ENCODE results near the gene CCDC57. TPM values are rescaled to one million over a fixed set of nuclear protein-coding genes. Genes with fewer than 3 reads are reported as not detected.
"Not testable (repeated sequence)": the region's sequence is repeated elsewhere in the genome, so short reads cannot be mapped to it uniquely, and the experiment has no call there.

The CCDC57 gene, protein sequence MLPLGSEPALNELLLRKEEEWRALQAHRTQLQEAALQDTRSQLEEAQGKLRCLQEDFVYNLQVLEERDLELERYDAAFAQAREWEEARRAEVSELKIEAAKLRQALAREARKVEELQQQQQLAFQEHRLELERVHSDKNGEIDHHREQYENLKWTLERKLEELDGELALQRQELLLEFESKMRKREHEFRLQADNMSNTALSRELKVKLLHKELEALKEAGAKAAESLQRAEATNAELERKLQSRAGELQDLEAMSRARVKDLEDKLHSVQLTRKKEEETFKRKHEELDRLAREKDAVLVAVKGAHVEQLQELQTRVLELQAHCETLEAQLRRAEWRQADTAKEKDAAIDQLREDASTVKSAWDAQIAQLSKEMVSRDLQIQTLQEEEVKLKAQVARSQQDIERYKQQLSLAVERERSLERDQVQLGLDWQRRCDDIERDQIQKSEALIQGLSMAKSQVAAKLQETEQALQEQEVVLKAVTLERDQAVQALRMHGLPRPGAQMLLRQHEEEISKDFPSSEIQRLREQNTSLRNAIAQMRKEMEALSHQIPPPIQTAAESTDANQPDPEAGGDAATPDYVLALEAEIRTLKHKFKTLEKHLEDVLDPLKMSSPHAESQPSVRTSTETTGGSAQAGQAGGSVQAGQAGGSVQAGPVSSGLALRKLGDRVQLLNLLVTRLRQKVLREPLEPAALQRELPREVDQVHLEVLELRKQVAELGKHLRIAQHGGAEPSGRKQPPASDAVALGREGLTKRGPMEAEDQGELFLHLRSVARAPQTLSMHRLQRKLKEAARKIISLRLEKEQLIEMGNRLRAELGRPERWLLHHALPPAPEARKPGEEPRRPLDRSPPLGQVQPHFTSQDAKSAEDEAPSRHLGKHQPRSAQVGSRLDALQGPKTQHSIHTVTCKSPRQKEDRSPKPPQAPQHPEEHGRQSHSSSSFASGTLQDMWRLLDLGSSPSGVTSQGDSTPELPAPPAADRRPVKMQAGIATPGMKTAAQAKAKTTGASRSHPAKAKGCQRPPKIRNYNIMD
- total RNA-seq: 28.3 and 46.2 TPM in 2 replicates
- 53.5 and 56.0 TPM in 2 replicates for polyA plus RNA-seq

DNA sequence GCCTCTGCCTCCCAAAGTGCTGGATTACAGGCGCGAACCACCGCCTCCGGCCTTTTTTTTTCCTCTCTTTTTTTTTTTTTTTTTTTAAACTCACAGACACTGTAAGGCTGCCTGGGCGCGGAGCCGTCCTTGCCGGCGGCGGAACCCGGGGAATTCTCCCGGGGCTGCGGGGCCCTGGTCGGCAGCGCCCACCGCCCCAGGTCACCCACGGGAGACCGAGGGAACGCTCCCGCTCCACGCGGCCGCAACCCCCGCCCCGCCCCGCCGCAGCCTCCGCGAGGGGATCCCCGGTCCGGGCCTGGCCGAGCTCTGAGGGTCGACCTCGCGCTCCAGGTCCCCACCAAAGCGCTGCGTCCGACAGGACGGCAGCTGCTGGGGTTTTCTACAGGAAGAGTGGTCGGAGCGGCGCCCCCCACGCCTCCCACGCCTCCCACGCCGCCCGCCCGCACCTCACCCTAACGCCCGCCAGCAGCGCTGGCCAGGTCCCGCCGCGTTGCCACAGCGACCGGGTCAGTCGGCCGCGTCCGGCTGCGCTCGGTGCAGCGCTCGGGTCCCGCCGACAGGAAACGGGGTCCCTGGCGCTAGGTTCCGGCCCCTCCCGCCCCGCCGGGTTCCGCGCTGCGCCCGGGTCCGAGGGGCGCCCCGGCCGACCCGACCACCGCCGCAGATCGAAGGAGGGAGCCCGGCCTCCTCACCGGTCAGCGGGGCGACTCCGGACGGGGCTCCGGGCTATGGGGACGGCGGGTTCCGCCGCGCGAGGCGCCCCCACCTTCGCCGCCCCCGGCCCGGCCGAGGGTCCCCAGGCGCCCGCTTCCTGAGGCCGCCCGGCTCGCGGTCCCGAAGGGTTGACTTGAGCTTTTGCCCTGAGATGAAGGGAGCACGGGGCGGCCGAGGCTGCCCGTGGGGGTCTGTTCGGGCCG lies at the start of gene CCDC57:
Gene CCDC57 (minus strand): TSS at position 512 of the 920 bp plus-strand sequence. CDS start 10,898 bp downstream, outside the sequence.
- H3K36me3 ChIP-seq: peaks cover 1% of the 10 kb centered on the region
- TF ChIP-seq, protein P1, sequence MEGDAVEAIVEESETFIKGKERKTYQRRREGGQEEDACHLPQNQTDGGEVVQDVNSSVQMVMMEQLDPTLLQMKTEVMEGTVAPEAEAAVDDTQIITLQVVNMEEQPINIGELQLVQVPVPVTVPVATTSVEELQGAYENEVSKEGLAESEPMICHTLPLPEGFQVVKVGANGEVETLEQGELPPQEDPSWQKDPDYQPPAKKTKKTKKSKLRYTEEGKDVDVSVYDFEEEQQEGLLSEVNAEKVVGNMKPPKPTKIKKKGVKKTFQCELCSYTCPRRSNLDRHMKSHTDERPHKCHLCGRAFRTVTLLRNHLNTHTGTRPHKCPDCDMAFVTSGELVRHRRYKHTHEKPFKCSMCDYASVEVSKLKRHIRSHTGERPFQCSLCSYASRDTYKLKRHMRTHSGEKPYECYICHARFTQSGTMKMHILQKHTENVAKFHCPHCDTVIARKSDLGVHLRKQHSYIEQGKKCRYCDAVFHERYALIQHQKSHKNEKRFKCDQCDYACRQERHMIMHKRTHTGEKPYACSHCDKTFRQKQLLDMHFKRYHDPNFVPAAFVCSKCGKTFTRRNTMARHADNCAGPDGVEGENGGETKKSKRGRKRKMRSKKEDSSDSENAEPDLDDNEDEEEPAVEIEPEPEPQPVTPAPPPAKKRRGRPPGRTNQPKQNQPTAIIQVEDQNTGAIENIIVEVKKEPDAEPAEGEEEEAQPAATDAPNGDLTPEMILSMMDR (IDR thresholded peaks at IDR 0.05; ENCODE audit: low read depth, low read length): no peak
- H3K27ac ChIP-seq: peak within 1 kb of the TSS; percentile 83
- peak within 1 kb of the TSS; percentile 91 for H3K4me3 ChIP-seq
- H3K27me3 ChIP-seq: no peaks in the 10 kb centered on the region
- DNase-seq (ENCODE audit: low read depth in 1 of 2, low spot score in 1 of 2): peak; percentile 87 to 89
- H3K9me3 ChIP-seq (ENCODE audit: low read depth): no peaks in the 10 kb centered on the region
- peaks cover 6% of the 10 kb centered on the region for H3K4me1 ChIP-seq (ENCODE audit: low read depth)

- H3K36me3 ChIP-seq: peaks cover 53% of the 10 kb centered on the region
- H3K27me3 ChIP-seq: no peaks in the 10 kb centered on the region
These were observed 49.7 kb upstream of the CCDC57 start for GRCh38 chr17:82262344-82262743.

DNA sequence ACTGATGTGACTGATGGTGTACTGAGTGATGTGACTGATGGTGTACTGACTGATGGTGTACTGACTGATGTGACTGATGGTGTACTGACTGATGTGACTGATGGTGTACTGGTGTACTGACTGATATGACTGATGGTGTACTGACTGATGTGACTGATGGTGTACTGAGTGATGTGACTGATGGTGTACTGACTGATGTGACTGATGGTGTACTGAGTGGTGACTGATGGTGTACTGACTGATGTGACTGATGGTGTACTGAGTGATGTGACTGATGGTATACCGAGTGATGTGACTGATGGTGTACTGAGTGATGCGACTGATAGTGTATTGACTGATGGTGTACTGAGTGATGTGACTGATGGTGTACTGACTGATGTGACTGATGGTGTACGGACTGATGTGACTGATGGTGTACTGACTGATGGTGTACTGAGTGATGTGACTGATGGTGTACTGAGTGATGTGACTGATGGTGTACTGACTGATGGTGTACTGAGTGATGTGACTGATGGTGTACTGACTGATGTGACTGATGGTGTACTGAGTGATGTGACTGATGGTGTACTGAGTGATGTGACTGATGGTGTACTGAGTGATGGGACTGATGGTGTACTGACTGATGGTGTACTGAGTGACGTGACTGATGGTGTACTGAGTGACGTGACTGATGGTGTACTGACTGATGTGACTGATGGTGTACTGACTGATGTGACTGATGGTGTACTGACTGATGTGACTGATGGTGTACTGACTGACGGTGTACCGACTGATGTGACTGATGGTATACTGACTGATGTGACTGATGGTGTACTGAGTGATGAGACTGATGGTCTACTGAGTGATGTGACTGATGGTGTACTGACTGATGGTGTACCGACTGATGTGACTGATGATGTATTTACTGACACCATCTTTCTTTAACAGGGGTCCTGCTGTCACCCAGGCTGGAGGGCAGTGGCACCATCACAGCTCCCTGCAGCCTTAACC lies 47.6 kb upstream of the CCDC57 start:
- not testable (repeated sequence) for H3K4me1 ChIP-seq (ENCODE audit: low read depth); H3K27me3 ChIP-seq; H3K9me3 ChIP-seq (ENCODE audit: low read depth); H3K4me3 ChIP-seq; H3K27ac ChIP-seq; DNase-seq (ENCODE audit: low read depth in 1 of 2, low spot score in 1 of 2)
- peaks cover 55% of the 10 kb centered on the region for H3K36me3 ChIP-seq

More at GRCh38 chr17:82262344-82262743, 49.7 kb upstream of the CCDC57 start:
- H3K9me3 ChIP-seq (ENCODE audit: low read depth): no peaks in the 10 kb centered on the region
- no peak overlapping the region for H3K27ac ChIP-seq
- H3K4me1 ChIP-seq (ENCODE audit: low read depth): peaks cover 10% of the 10 kb centered on the region
- TF ChIP-seq, protein P1 (IDR thresholded peaks at IDR 0.05; ENCODE audit: low read depth, low read length): no peak
- H3K4me3 ChIP-seq: no peak overlapping the region
- DNase-seq (ENCODE audit: low read depth in 1 of 2, low spot score in 1 of 2): no peak

- DNase-seq (ENCODE audit: low read depth in 1 of 2, low spot score in 1 of 2): no peak
- no peaks in the 10 kb centered on the region for H3K27me3 ChIP-seq
- TF ChIP-seq, protein P1 (IDR thresholded peaks at IDR 0.05; ENCODE audit: low read depth, low read length): no peak
- H3K36me3 ChIP-seq: peaks cover 47% of the 10 kb centered on the region
- no peak overlapping the region for H3K27ac ChIP-seq
- no peaks in the 10 kb centered on the region for H3K9me3 ChIP-seq (ENCODE audit: low read depth)
- H3K4me3 ChIP-seq: no peak overlapping the region
- no peaks in the 10 kb centered on the region for H3K4me1 ChIP-seq (ENCODE audit: low read depth)
These were observed 45.9 kb upstream of the CCDC57 start for GRCh38 chr17:82258555-82258954.

- no peak overlapping the region for H3K4me3 ChIP-seq
- no peaks in the 10 kb centered on the region for H3K4me1 ChIP-seq (ENCODE audit: low read depth)
- peaks cover 54% of the 10 kb centered on the region for H3K36me3 ChIP-seq
- no peaks in the 10 kb centered on the region for H3K9me3 ChIP-seq (ENCODE audit: low read depth)
- H3K27me3 ChIP-seq: no peaks in the 10 kb centered on the region
- peak in 1 of 2 donors; percentile 47 for DNase-seq (ENCODE audit: low read depth in 1 of 2, low spot score in 1 of 2)
- no peak overlapping the region for H3K27ac ChIP-seq
- TF ChIP-seq, protein P1 (IDR thresholded peaks at IDR 0.05; ENCODE audit: low read depth, low read length): no peak
These were observed 44.8 kb upstream of the CCDC57 start for GRCh38 chr17:82257473-82257872.
